Endodermal cell (in vitro differentiated cells): ENCODE data around the gene HDHD2. TPM values are rescaled to one million over a fixed set of nuclear protein-coding genes. Genes with fewer than 3 reads are reported as not detected.

Experiments used
- DNase-seq: peaks from one replicate; pipeline ENCODE4 v3.0.0-alpha.2; 2017
- H3K27ac ChIP-seq: 2 replicates; pipeline ENCODE4 v1.5.1; 2013; ENCODE audit warnings: mild to moderate bottlenecking, low read depth, low read length, moderate library complexity
- H3K27me3 ChIP-seq: 2 replicates; pipeline ENCODE4 v1.6.1; 2013; ENCODE audit warnings: mild to moderate bottlenecking, low read length, moderate library complexity; ENCODE audit not compliant: insufficient read depth, control insufficient read depth, poor library complexity, severe bottlenecking
- H3K36me3 ChIP-seq: 2 replicates; pipeline ENCODE4 v1.7.0; 2013; ENCODE audit warnings: mild to moderate bottlenecking, low read length, moderate library complexity; ENCODE audit not compliant: control insufficient read depth, insufficient read depth
- H3K4me1 ChIP-seq: one replicate; pipeline ENCODE4 v1.7.0; 2013; ENCODE audit warnings: low read length; ENCODE audit not compliant: control insufficient read depth, insufficient read depth
- H3K4me3 ChIP-seq: 2 replicates; pipeline ENCODE4 v1.5.1; 2013; ENCODE audit warnings: mild to moderate bottlenecking, low read length, moderate library complexity
- H3K9ac ChIP-seq: 2 replicates; pipeline ENCODE4 v1.6.1; 2013; ENCODE audit warnings: mild to moderate bottlenecking, low read length, moderate library complexity; ENCODE audit not compliant: poor library complexity, severe bottlenecking; ENCODE audit errors: extremely low read depth
- H3K9me3 ChIP-seq: 2 replicates; pipeline ENCODE4 v1.6.1; 2013; ENCODE audit warnings: mild to moderate bottlenecking, low read length, moderate library complexity; ENCODE audit not compliant: control insufficient read depth
- H3K27ac Mint-ChIP-seq: 2 replicates; pipeline ENCODE4 v1.8.0; 2020; ENCODE audit warnings: mixed read lengths
- H3K27me3 Mint-ChIP-seq: 2 replicates; pipeline ENCODE4 v1.8.0; 2021; ENCODE audit warnings: mild to moderate bottlenecking, mixed read lengths; ENCODE audit not compliant: insufficient read depth
- H3K36me3 Mint-ChIP-seq: 2 replicates; pipeline ENCODE4 v1.8.0; 2020; ENCODE audit warnings: low read depth, mixed read lengths
- H3K4me1 Mint-ChIP-seq: 2 replicates; pipeline ENCODE4 v1.8.0; 2020; ENCODE audit warnings: mixed read lengths
- H3K4me3 Mint-ChIP-seq: 2 replicates; pipeline ENCODE4 v1.8.0; 2020; ENCODE audit warnings: mild to moderate bottlenecking, moderate library complexity, mixed read lengths
- H3K9me3 Mint-ChIP-seq: 2 replicates; pipeline ENCODE4 v1.8.0; 2020; ENCODE audit warnings: mild to moderate bottlenecking, mixed read lengths
- CTCF ChIP-seq: fragments of 200-600 bp; sonication (generic); conservative IDR thresholded peaks from 2 replicates; pipeline ENCODE4 v1.5.0; 2021; ENCODE audit warnings: antibody characterized with exemption, mild to moderate bottlenecking
- WGBS, 2 experiments: methylation state at CpG; one replicate each; pipeline versions ENCODE4 v1.1.5 to v1.1.7; 2013; ENCODE audit warnings: missing lambda C conversion rate in 2 of 2, mixed read lengths in 1 of 2; ENCODE audit not compliant: insufficient coverage in 1 of 2, insufficient read length in 1 of 2; 5-methylcytosine and 5-hydroxymethylcytosine counted together
- total RNA-seq, 2 donors: library from RNA; stranded (reverse); fragmentation: NEBNext Ultra II Directional in 1 of 2; extraction: Animal tissue kit (Norgen Biotek cat#: 25700) in 1 of 2; gene quantifications; 2 replicates in 1 of 2; 3 replicates in 1 of 2; pipeline ENCODE4 v1.2.1, GENCODE V29; 2021

The HDHD2 gene
- total RNA-seq, 2 donors from 2014 or later: 53.6 to 76.8 TPM

- Histone ChIP-seq H3K9ac (no peak overlapping the region), H3K9me3 (no peaks in the 10 kb centered on the region), H3K36me3 (no peaks in the 10 kb centered on the region), H3K4me1 (no peaks in the 10 kb centered on the region), H3K27ac (no peak overlapping the region), H3K4me3 (no peak overlapping the region), H3K27me3 (no peaks in the 10 kb centered on the region)
- no peak overlapping the region for H3K27ac Mint-ChIP-seq
- peaks cover under 1% of the 10 kb centered on the region for H3K4me1 Mint-ChIP-seq
- 95 to 100% methylated on average over 1 to 2 of the region's 2 CpGs for WGBS, 2 experiments
- no peak for TF ChIP-seq CTCF
- no peaks in the 10 kb centered on the region for H3K36me3 Mint-ChIP-seq
- H3K9me3 Mint-ChIP-seq: no peaks in the 10 kb centered on the region
- H3K4me3 Mint-ChIP-seq: no peak overlapping the region
- no peak for DNase-seq
- no peaks in the 10 kb centered on the region for H3K27me3 Mint-ChIP-seq
Observed at GRCh38 chr18:47080872-47081271, 69.4 kb downstream of the HDHD2 start.

- H3K27ac Mint-ChIP-seq: no peak overlapping the region
Observed at GRCh38 chr18:47077111-47077510, 73.2 kb downstream of the HDHD2 start.

GRCh38 chr18:47075098-47075883 lies 75.0 kb downstream of the HDHD2 start:
- H3K27me3 Mint-ChIP-seq: no peaks in the 10 kb centered on the region
- Histone ChIP-seq H3K27me3 (no peaks in the 10 kb centered on the region), H3K27ac (no peak overlapping the region), H3K9ac (no peak overlapping the region), H3K9me3 (no peaks in the 10 kb centered on the region), H3K4me1 (no peaks in the 10 kb centered on the region), H3K4me3 (no peak overlapping the region), H3K36me3 (no peaks in the 10 kb centered on the region)
- H3K4me3 Mint-ChIP-seq: no peak overlapping the region
- no peaks in the 10 kb centered on the region for H3K36me3 Mint-ChIP-seq
- peak overlapping the region; percentile 72 for H3K27ac Mint-ChIP-seq
- H3K4me1 Mint-ChIP-seq: peaks cover 11% of the 10 kb centered on the region
- H3K9me3 Mint-ChIP-seq: no peaks in the 10 kb centered on the region
- DNase-seq: peak; percentile 69
- no peak for TF ChIP-seq CTCF
- 48 to 66% methylated on average over 9 to 12 of the region's 13 CpGs for WGBS, 2 experiments

More at GRCh38 chr18:47077111-47077510, 73.2 kb downstream of the HDHD2 start:
- H3K4me3 ChIP-seq: no peak overlapping the region
- H3K4me1 Mint-ChIP-seq: peaks cover 11% of the 10 kb centered on the region
- DNase-seq: no peak
- H3K36me3 ChIP-seq: no peaks in the 10 kb centered on the region
- no peaks in the 10 kb centered on the region for H3K4me1 ChIP-seq
- WGBS, 2 experiments: 90 to 91% methylated on average over 6 to 7 of the region's 7 CpGs
- H3K36me3 Mint-ChIP-seq: no peaks in the 10 kb centered on the region
- H3K9me3 Mint-ChIP-seq: no peaks in the 10 kb centered on the region
- no peak for TF ChIP-seq CTCF
- H3K27me3 Mint-ChIP-seq: no peaks in the 10 kb centered on the region
- H3K9me3 ChIP-seq: no peaks in the 10 kb centered on the region
- no peak overlapping the region for H3K4me3 Mint-ChIP-seq
- no peaks in the 10 kb centered on the region for H3K27me3 ChIP-seq
- no peak overlapping the region for H3K27ac ChIP-seq
- no peak overlapping the region for H3K9ac ChIP-seq
